Transverse colon (tissue), 4 donors: ENCODE results near the gene FNDC5. TPM values are rescaled to one million over a fixed set of nuclear protein-coding genes. Genes with fewer than 3 reads are reported as not detected.

Source experiments
- DNase-seq: peaks from one replicate; pipeline ENCODE4 v3.0.0-alpha.2; 2019
- H3K27ac ChIP-seq, 4 donors: fragments of 200-600 bp; sonication (generic); 2 replicates each; pipeline ENCODE4 v1.5.1; 2016 to 2018; ENCODE audit warnings: inconsistent platforms in 4 of 4
- H3K27me3 ChIP-seq: fragments of 200-600 bp; sonication (generic); 2 replicates; pipeline ENCODE4 v1.5.1; 2017; ENCODE audit warnings: inconsistent platforms
- H3K36me3 ChIP-seq, 4 donors: fragments of 200-600 bp; sonication (generic); 2 replicates each; pipeline ENCODE4 v1.5.1; 2017 to 2019; ENCODE audit warnings: inconsistent platforms in 4 of 4
- H3K4me1 ChIP-seq, 4 donors: fragments of 200-600 bp; sonication (generic); 2 replicates each; pipeline ENCODE4 v1.5.1; 2017 to 2020; ENCODE audit warnings: inconsistent platforms in 4 of 4
- H3K4me3 ChIP-seq, 4 donors: fragments of 200-600 bp; sonication (generic); 1 replicate in 1 of 4; 2 replicates in 3 of 4; pipeline versions ENCODE4 v1.5.1 to v1.6.1; 2017 to 2019; ENCODE audit warnings: inconsistent platforms in 4 of 4
- H3K9me3 ChIP-seq, 2 donors: fragments of 200-600 bp; sonication (generic); 2 replicates each; pipeline ENCODE4 v1.5.1; 2017 to 2019; ENCODE audit warnings: inconsistent platforms in 2 of 2
- EP300 ChIP-seq: sonication (generic); formaldehyde crosslinking; IDR thresholded peaks from one replicate; pipeline ENCODE4 v1.6.1; 2017; ENCODE audit warnings: antibody characterized with exemption, low read depth
- POLR2A ChIP-seq: fragments of 450-650 bp; IDR thresholded peaks from one replicate; pipeline ENCODE4 v1.6.1; 2016; ENCODE audit warnings: antibody characterized with exemption, mild to moderate bottlenecking, moderate library complexity
- POLR2AphosphoS5 ChIP-seq, 3 donors: sonication (generic); formaldehyde crosslinking; IDR thresholded peaks; one replicate each; pipeline ENCODE4 v1.6.1; 2016; ENCODE audit warnings: antibody characterized with exemption in 3 of 3
- WGBS, 2 donors: methylation state at CpG; one replicate each; pipeline ENCODE4 v1.1.5; 2018; ENCODE audit warnings: low coverage in 1 of 2; 5-methylcytosine and 5-hydroxymethylcytosine counted together
- in situ Hi-C, 4 donors: fragments of 200-750 bp; cut with MboI; loops; one replicate each; pipeline versions ENCODE4 v1.15.0 to v1.15.1; 2017; ENCODE audit warnings: low sequenced_read_pairs in 3 of 4, low pct_ligation_motif_present in 1 of 4, low pct_unique_long_range_greater_than_20kb in 1 of 4
- intact Hi-C: fragments of 100-400 bp; cut with DNase I; formaldehyde crosslinking; loops from one replicate; pipeline ENCODE4 v1.15.1; 2023; ENCODE audit warnings: low total_unique reads
- total RNA-seq, 4 donors: library from RNA; depleted of rRNA; stranded (reverse); fragments of >200 nt; gene quantifications; one replicate each; pipeline ENCODE4 v1.1.0, GENCODE V29; 2016
- TF ChIP-seq, protein P1 (sequence below), 5 experiments: fragments of 200-600 bp in 3 of 5; fragments of 450-650 bp in 2 of 5; sonication (generic) in 3 of 5; IDR thresholded peaks; 1 replicate in 2 of 5; 2 replicates in 3 of 5; pipeline ENCODE4 v1.5.1; 2016 to 2017; ENCODE audit warnings: antibody characterized with exemption in 5 of 5, inconsistent platforms in 3 of 5, mild to moderate bottlenecking in 2 of 5, moderate library complexity in 1 of 5

The FNDC5 gene
- total RNA-seq, 4 donors from 2014 or later, result 0.32 to 0.55 TPM; not detected in 2

DNA sequence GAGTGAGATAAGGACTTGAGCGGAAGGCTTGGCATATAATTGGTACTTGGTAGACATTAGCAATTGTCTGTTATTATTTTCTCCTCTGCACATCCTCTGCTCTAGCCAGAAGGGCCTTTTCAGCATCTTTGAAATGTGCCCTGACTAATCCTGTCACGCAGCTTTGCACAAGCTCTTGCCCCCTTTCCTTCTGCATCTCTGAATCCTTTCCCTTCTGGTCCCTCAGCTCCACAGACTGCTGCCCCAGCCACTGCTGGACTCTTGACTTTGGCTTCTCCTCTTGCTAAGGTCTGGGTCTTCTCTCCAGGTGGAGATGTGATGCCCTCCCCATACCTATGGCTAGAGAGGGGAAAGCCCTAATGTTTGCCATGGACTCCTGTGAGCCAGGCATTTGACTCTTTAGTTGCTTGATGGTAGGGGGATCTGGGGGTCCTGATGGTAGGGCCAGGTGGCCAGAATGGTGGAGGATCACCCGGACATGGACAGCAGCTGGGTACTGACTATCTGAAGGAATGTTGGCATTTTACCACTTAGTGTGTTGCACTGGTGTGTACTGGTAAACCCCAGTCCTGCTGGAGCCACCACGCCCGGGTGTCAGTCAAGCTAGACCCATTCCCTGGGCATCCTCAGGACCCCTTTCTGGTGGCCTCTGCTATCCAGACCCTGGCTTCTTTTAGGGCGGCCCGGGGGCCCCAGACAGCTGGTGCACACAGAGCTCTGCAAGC, 20.0 kb upstream of the FNDC5 start:
- Histone ChIP-seq H3K4me1 (peaks cover 5 to 34% (median 21%) of the 10 kb centered on the region in 4 donors), H3K27me3 (peaks cover 64% of the 10 kb centered on the region), H3K27ac (no peak overlapping the region), H3K36me3 (no peaks in the 10 kb centered on the region), H3K9me3 (no peaks in the 10 kb centered on the region), H3K4me3 (no peak overlapping the region)
- 66 to 85% methylated on average over 2 to 7 of the region's 7 CpGs for WGBS, 2 donors
- TF ChIP-seq POLR2A, result no peak
- in situ Hi-C loops (no loop called here), intact Hi-C loops (no loop called here)
- DNase-seq, result no peak

DNA sequence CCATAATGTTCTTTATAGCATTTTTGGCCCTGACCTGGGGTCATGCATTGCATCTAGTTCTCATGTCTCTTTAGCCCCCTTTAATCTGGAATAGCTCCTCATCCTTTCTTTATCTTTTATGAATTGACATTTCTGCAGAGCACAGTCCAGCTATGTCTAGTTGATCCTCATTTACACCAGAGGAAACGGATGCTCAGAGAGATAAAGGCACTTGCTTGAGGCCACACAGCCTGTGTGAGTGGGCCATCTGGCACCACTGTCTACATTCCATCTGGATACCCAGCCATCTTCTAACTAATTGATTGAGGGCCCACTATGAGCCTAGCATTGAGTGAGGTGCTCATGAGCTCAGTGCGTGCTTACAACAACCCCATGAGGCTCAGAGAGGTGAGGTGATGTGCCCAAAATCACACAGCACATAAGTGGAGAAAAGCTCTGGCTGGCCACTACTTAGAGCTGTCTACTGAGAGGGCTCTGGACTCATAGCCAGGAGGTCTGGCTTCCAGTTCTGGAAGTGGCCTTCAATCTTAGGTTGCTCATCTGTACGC, 19.1 kb upstream of the FNDC5 start:
- Histone ChIP-seq H3K36me3 (no peaks in the 10 kb centered on the region), H3K4me3 (no peak overlapping the region), H3K9me3 (no peaks in the 10 kb centered on the region), H3K27me3 (peaks cover 72% of the 10 kb centered on the region), H3K27ac (no peak overlapping the region), H3K4me1 (peaks cover 5 to 34% (median 21%) of the 10 kb centered on the region in 4 donors)
- TF ChIP-seq EP300 (no peak), POLR2A (no peak), POLR2AphosphoS5 (IDR thresholded peaks at IDR 0.05) (no peak)
- TF ChIP-seq, protein P1, sequence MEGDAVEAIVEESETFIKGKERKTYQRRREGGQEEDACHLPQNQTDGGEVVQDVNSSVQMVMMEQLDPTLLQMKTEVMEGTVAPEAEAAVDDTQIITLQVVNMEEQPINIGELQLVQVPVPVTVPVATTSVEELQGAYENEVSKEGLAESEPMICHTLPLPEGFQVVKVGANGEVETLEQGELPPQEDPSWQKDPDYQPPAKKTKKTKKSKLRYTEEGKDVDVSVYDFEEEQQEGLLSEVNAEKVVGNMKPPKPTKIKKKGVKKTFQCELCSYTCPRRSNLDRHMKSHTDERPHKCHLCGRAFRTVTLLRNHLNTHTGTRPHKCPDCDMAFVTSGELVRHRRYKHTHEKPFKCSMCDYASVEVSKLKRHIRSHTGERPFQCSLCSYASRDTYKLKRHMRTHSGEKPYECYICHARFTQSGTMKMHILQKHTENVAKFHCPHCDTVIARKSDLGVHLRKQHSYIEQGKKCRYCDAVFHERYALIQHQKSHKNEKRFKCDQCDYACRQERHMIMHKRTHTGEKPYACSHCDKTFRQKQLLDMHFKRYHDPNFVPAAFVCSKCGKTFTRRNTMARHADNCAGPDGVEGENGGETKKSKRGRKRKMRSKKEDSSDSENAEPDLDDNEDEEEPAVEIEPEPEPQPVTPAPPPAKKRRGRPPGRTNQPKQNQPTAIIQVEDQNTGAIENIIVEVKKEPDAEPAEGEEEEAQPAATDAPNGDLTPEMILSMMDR (IDR thresholded peaks at IDR 0.05), result no peak
- intact Hi-C loops, result no loop called here
- WGBS, 2 donors, result 79 to 88% methylated on average over 2 to 3 of the region's 3 CpGs
- in situ Hi-C loops, result no loop called here
- DNase-seq, result no peak

DNA sequence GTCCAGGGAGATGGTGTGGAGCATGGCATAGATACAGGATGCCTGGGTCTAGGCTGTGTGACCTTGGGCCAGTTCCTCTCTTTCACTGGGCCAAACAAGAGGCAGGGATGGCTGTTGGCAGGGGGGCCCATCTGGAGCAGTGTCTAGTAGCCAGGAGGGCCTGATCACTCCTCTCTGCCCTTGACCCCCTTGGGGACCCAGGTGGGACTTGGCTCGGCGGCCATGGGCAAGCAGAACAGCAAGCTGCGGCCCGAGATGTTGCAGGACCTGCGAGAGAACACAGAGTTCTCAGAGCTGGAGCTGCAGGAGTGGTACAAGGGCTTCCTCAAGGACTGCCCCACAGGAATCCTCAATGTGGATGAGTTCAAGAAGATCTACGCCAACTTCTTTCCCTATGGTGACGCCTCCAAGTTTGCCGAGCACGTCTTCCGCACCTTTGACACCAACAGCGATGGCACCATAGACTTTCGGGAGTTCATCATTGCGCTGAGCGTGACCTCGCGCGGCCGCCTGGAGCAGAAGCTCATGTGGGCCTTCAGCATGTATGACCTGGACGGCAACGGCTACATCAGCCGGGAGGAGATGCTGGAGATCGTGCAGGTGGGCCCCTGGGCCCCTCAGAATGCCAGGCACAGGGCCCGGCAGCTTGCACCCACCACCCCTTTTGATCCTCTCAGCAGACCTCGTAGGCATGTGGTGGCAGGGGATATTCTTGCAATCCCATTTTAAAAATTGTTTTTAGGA, 18.1 kb upstream of the FNDC5 start:
- 88 to 92% methylated on average over 2 to 24 of the region's 24 CpGs for WGBS, 2 donors
- intact Hi-C loops (no loop called here), in situ Hi-C loops (no loop called here)
- H3K9me3 ChIP-seq, result no peaks in the 10 kb centered on the region
- DNase-seq, result no peak
- TF ChIP-seq POLR2AphosphoS5 (IDR thresholded peaks at IDR 0.05) (no peak), POLR2A (no peak), EP300 (no peak)
- TF ChIP-seq, protein P1 (IDR thresholded peaks at IDR 0.05), result no peak
- no peak overlapping the region for H3K27ac ChIP-seq
- H3K27me3 ChIP-seq, result peaks cover 79% of the 10 kb centered on the region
- H3K4me3 ChIP-seq, result no peak overlapping the region
- H3K4me1 ChIP-seq, result peaks cover 4 to 27% (median 18%) of the 10 kb centered on the region in 4 donors
- no peaks in the 10 kb centered on the region for H3K36me3 ChIP-seq

DNA sequence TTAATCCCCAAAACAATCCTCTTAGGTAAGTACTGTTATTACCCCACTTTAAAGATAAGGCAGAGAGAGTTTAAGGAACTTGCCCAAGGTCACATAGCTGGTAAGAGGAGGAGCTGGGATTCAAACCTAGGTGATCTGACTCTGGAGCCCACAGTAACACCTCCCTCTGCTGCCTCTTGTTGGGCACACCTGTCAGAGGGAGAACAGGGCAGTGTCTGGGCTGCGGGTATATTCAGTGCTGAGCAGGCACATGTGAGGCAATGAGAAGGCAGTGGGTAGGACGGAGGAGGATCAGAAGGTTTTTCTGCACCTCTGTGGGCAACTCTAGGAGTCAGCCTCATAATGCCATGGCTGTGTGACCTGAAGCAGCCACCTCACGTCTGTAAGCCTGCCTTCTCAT, 17.4 kb upstream of the FNDC5 start:
- TF ChIP-seq EP300, result no peak
- TF ChIP-seq POLR2A, result no peak
- DNase-seq, result no peak
- WGBS, 2 donors, result 76% methylated on average over 3 of the region's 3 CpGs; no CpG with 5 or more reads in 1 of the 2 donors
- in situ Hi-C loops, result no loop called here
- Histone ChIP-seq H3K36me3 (no peaks in the 10 kb centered on the region), H3K27ac (no peak overlapping the region), H3K4me1 (peaks cover 0 to 20% (median 11%) of the 10 kb centered on the region in 4 donors), H3K9me3 (no peaks in the 10 kb centered on the region), H3K4me3 (no peak overlapping the region), H3K27me3 (peaks cover 78% of the 10 kb centered on the region)
- intact Hi-C loops, result no loop called here

DNA sequence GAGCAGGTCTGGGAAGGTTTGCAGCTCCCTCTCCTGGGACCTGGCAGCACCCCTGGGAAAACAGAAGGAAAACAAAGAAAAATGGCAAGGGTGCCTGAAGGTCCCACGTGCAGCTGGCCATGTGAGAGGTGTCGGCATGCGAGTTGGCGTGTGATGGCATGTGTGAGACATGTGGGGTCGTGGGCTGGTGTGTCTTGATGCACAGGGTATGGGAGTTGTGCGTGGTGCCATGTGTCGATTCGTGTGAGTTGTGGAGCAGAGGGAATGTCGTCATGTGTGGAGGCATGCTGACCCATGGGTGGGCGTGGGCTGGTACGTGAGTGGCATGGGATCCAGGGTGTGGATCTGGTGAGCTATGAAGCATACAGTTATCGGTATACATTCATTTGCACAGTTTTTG, 16.9 kb upstream of the FNDC5 start:
- no peak overlapping the region for H3K27ac ChIP-seq
- H3K36me3 ChIP-seq, result no peaks in the 10 kb centered on the region
- peaks cover 74% of the 10 kb centered on the region for H3K27me3 ChIP-seq
- no peaks in the 10 kb centered on the region for H3K9me3 ChIP-seq
- peaks cover 0 to 15% (median 7%) of the 10 kb centered on the region in 4 donors for H3K4me1 ChIP-seq
- intact Hi-C loops (no loop called here), in situ Hi-C loops (no loop called here)
- H3K4me3 ChIP-seq, result no peak overlapping the region
- WGBS, 2 donors, result 81 to 100% methylated on average over 1 to 12 of the region's 12 CpGs
- TF ChIP-seq POLR2AphosphoS5 (IDR thresholded peaks at IDR 0.05), result no peak
- TF ChIP-seq EP300, result no peak
- no peak for TF ChIP-seq POLR2A
- TF ChIP-seq, protein P1 (IDR thresholded peaks at IDR 0.05), result no peak
- DNase-seq, result no peak
